ENCODE results near the gene SIK3. TPM values are rescaled to one million over a fixed set of nuclear protein-coding genes. Genes with fewer than 3 reads are reported as not detected.

The SIK3 gene
- total RNA-seq, 1 donor, result 25.7 TPM

- Histone ChIP-seq H3K27me3 (ENCODE audit: insufficient read depth, low read length) (no peaks in the 10 kb centered on the region), H3K79me2 (ENCODE audit: insufficient read depth, low read length) (peaks cover 30% of the 10 kb centered on the region), H3K4me3 (ENCODE audit: insufficient read depth, low read length) (no peak overlapping the region), H3K27ac (ENCODE audit: low read depth, low read length) (no peak overlapping the region), H3K36me3 (ENCODE audit: insufficient read depth, low read length) (peaks cover 13% of the 10 kb centered on the region), H4K20me1 (ENCODE audit: insufficient read depth, low read length) (peaks cover under 1% of the 10 kb centered on the region), H3K4me2 (ENCODE audit: insufficient read depth, low read length) (no peak overlapping the region), H2AFZ (ENCODE audit: low read length) (no peak overlapping the region), H3K9me3 (ENCODE audit: low read depth, low read length) (no peaks in the 10 kb centered on the region), H3K4me1 (ENCODE audit: insufficient read depth, low read length) (peaks cover 11% of the 10 kb centered on the region)
- TF ChIP-seq, protein P1, sequence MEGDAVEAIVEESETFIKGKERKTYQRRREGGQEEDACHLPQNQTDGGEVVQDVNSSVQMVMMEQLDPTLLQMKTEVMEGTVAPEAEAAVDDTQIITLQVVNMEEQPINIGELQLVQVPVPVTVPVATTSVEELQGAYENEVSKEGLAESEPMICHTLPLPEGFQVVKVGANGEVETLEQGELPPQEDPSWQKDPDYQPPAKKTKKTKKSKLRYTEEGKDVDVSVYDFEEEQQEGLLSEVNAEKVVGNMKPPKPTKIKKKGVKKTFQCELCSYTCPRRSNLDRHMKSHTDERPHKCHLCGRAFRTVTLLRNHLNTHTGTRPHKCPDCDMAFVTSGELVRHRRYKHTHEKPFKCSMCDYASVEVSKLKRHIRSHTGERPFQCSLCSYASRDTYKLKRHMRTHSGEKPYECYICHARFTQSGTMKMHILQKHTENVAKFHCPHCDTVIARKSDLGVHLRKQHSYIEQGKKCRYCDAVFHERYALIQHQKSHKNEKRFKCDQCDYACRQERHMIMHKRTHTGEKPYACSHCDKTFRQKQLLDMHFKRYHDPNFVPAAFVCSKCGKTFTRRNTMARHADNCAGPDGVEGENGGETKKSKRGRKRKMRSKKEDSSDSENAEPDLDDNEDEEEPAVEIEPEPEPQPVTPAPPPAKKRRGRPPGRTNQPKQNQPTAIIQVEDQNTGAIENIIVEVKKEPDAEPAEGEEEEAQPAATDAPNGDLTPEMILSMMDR (IDR thresholded peaks at IDR 0.05; ENCODE audit: extremely low read depth, low read depth, low read length), result no peak
- no peak for DNase-seq (ENCODE audit: insufficient read length, low spot score, missing footprints)
Measured at GRCh38 chr11:116955949-116956348, 142.3 kb downstream of the SIK3 start.

- DNase-seq (ENCODE audit: insufficient read length, low spot score, missing footprints), result no peak
- Histone ChIP-seq H3K4me3 (ENCODE audit: insufficient read depth, low read length) (no peak overlapping the region), H3K4me1 (ENCODE audit: insufficient read depth, low read length) (peaks cover 7% of the 10 kb centered on the region), H3K27me3 (ENCODE audit: insufficient read depth, low read length) (no peaks in the 10 kb centered on the region), H3K4me2 (ENCODE audit: insufficient read depth, low read length) (no peak overlapping the region), H3K9me3 (ENCODE audit: low read depth, low read length) (no peaks in the 10 kb centered on the region), H3K27ac (ENCODE audit: low read depth, low read length) (no peak overlapping the region), H3K36me3 (ENCODE audit: insufficient read depth, low read length) (peaks cover 15% of the 10 kb centered on the region), H3K79me2 (ENCODE audit: insufficient read depth, low read length) (peaks cover 26% of the 10 kb centered on the region), H4K20me1 (ENCODE audit: insufficient read depth, low read length) (no peaks in the 10 kb centered on the region), H2AFZ (ENCODE audit: low read length) (no peak overlapping the region)
- TF ChIP-seq, protein P1 (IDR thresholded peaks at IDR 0.05; ENCODE audit: extremely low read depth, low read depth, low read length), result no peak
Measured at GRCh38 chr11:116955548-116955947, 142.7 kb downstream of the SIK3 start.

DNA sequence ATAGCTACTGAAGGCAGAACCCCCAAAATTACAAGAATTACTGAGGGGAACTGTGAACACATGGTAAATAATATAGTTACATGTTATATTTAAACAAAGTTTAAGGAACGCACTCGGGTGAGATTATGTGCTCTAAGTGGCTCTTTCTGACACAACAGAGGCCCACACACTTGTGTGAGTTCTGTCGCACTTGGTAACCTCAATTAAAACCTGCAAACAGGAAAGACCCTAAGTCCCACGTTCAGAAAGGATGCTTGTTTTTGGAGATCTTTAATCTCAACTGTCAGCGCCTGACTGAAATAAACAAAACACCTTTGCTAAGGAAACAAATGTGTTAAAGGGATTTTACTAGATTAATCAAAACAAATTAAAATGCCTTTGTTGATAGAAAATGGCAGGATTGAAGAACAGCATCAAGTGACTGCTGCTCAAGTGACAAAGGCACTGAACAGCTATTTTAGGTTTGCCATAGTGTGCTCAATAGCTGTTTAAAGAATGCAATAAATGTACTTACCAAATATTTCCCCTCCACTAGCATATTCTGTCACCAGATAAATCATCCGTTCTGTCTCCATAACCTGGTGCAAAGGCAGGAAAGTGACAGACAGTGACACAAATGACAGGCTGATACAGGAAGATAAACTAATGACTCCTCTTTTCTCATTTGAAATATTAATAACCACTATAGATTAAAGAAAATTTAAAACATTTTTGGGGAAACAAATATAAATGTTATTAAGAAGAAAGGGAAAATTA, 144.5 kb downstream of the SIK3 start:
- peaks cover 33% of the 10 kb centered on the region for H3K36me3 ChIP-seq (ENCODE audit: insufficient read depth, low read length)
- H3K4me3 ChIP-seq (ENCODE audit: insufficient read depth, low read length), result no peak overlapping the region
- peaks cover 3% of the 10 kb centered on the region for H3K4me1 ChIP-seq (ENCODE audit: insufficient read depth, low read length)
- H3K27me3 ChIP-seq (ENCODE audit: insufficient read depth, low read length), result no peaks in the 10 kb centered on the region
- no peak overlapping the region for H2AFZ ChIP-seq (ENCODE audit: low read length)
- H3K4me2 ChIP-seq (ENCODE audit: insufficient read depth, low read length), result no peak overlapping the region
- H3K27ac ChIP-seq (ENCODE audit: low read depth, low read length), result no peak overlapping the region
- H4K20me1 ChIP-seq (ENCODE audit: insufficient read depth, low read length), result no peaks in the 10 kb centered on the region
- no peaks in the 10 kb centered on the region for H3K9me3 ChIP-seq (ENCODE audit: low read depth, low read length)
- no peak for DNase-seq (ENCODE audit: insufficient read length, low spot score, missing footprints)
- TF ChIP-seq, protein P1 (IDR thresholded peaks at IDR 0.05; ENCODE audit: extremely low read depth, low read depth, low read length), result no peak
- H3K79me2 ChIP-seq (ENCODE audit: insufficient read depth, low read length), result peaks cover 8% of the 10 kb centered on the region

GRCh38 chr11:116951762-116952161, 146.5 kb downstream of the SIK3 start:
- no peaks in the 10 kb centered on the region for H3K27me3 ChIP-seq (ENCODE audit: insufficient read depth, low read length)

More at GRCh38 chr11:116951762-116952161, 146.5 kb downstream of the SIK3 start:
- Histone ChIP-seq H3K4me1 (ENCODE audit: insufficient read depth, low read length) (peaks cover 1% of the 10 kb centered on the region), H3K36me3 (ENCODE audit: insufficient read depth, low read length) (peaks cover 34% of the 10 kb centered on the region), H2AFZ (ENCODE audit: low read length) (no peak overlapping the region), H3K27ac (ENCODE audit: low read depth, low read length) (no peak overlapping the region), H3K4me3 (ENCODE audit: insufficient read depth, low read length) (no peak overlapping the region), H3K4me2 (ENCODE audit: insufficient read depth, low read length) (no peak overlapping the region), H3K9me3 (ENCODE audit: low read depth, low read length) (no peaks in the 10 kb centered on the region), H3K79me2 (ENCODE audit: insufficient read depth, low read length) (no peaks in the 10 kb centered on the region), H4K20me1 (ENCODE audit: insufficient read depth, low read length) (no peaks in the 10 kb centered on the region)
- TF ChIP-seq, protein P1 (IDR thresholded peaks at IDR 0.05; ENCODE audit: extremely low read depth, low read depth, low read length), result no peak
- no peak for DNase-seq (ENCODE audit: insufficient read length, low spot score, missing footprints)

Data from osteoblast (primary cell).